Naive B cell (primary cell): ENCODE measurements around the gene RAB9B. TPM values are rescaled to one million over a fixed set of nuclear protein-coding genes. Genes with fewer than 3 reads are reported as not detected.

ENCODE experiments used
- ATAC-seq, 2 donors: fragments of 150-1000 bp; cut with Tn5 transposase; 2 replicates each; pipeline ENCODE4 v1.10.0; 2021; ENCODE audit warnings: low read depth in 2 of 2, mild to moderate bottlenecking in 2 of 2, moderate library complexity in 2 of 2
- DNase-seq: peaks from one replicate; pipeline ENCODE4 v3.0.0; 2022
- H3K27ac Mint-ChIP-seq, 6 donors: one replicate each; pipeline ENCODE4 v1.8.0; 2020 to 2022; ENCODE audit warnings: mild to moderate bottlenecking in 6 of 6, mixed read lengths in 6 of 6, moderate library complexity in 5 of 6, inconsistent platforms in 2 of 6
- H3K27me3 Mint-ChIP-seq, 3 donors: one replicate each; pipeline ENCODE4 v1.8.0; 2021 to 2022; ENCODE audit warnings: mixed read lengths in 3 of 3, mild to moderate bottlenecking in 1 of 3
- H3K36me3 Mint-ChIP-seq, 2 donors: one replicate each; pipeline ENCODE4 v1.8.0; 2020 to 2022; ENCODE audit warnings: mixed read lengths in 2 of 2, inconsistent platforms in 1 of 2, mild to moderate bottlenecking in 1 of 2
- H3K4me1 Mint-ChIP-seq, 3 donors: one replicate each; pipeline ENCODE4 v1.8.0; 2020 to 2022; ENCODE audit warnings: mixed read lengths in 3 of 3, inconsistent platforms in 1 of 3, mild to moderate bottlenecking in 1 of 3, moderate library complexity in 1 of 3
- H3K4me3 Mint-ChIP-seq, 8 donors: one replicate each; pipeline ENCODE4 v1.8.0; 2020 to 2022; ENCODE audit warnings: mild to moderate bottlenecking in 8 of 8, mixed read lengths in 8 of 8, moderate library complexity in 8 of 8, inconsistent platforms in 2 of 8
- H3K9me3 Mint-ChIP-seq, 7 donors: one replicate each; pipeline ENCODE4 v1.8.0; 2020 to 2022; ENCODE audit warnings: mixed read lengths in 7 of 7, mild to moderate bottlenecking in 5 of 7, inconsistent platforms in 2 of 7, moderate library complexity in 1 of 7
- polyA plus RNA-seq, 6 donors: library from polyadenylated mRNA; unstranded; fragments of 300-500 nt; fragmentation: Illumina TruSeq; gene quantifications; one replicate each; pipeline ENCODE4 v1.2.3, GENCODE V29; 2021; ENCODE audit warnings: low read depth in 6 of 6

Gene RAB9B, protein sequence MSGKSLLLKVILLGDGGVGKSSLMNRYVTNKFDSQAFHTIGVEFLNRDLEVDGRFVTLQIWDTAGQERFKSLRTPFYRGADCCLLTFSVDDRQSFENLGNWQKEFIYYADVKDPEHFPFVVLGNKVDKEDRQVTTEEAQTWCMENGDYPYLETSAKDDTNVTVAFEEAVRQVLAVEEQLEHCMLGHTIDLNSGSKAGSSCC
- under 1 TPM; 0.10 to 0.73 (median 0.22) TPM for polyA plus RNA-seq

GRCh38 chrX:103831803-103832544, at the start of gene RAB9B:
Gene RAB9B (minus strand): TSS chrX:103832257. CDS start chrX:103825784, 6,473 bp downstream.
- Mint-ChIP-seq H3K27me3 (peaks cover 0 to 34% (median 0%) of the 10 kb centered on the region in 3 donors), H3K36me3 (peaks cover 0 to 7% of the 10 kb centered on the region in 2 donors), H3K9me3 (peaks cover 0 to 2% (median 0%) of the 10 kb centered on the region in 7 donors), H3K4me1 (peaks cover 0 to 8% (median 0%) of the 10 kb centered on the region in 3 donors), H3K4me3 (peak within 1 kb of the TSS; percentile 83 to 96 (median 91)), H3K27ac (peak within 1 kb of the TSS in 5 of 6 donors; percentile 31 to 70 (median 54))
- DNase-seq, result peak; percentile 60
- ATAC-seq, result peak; percentile 93 to 94

DNA sequence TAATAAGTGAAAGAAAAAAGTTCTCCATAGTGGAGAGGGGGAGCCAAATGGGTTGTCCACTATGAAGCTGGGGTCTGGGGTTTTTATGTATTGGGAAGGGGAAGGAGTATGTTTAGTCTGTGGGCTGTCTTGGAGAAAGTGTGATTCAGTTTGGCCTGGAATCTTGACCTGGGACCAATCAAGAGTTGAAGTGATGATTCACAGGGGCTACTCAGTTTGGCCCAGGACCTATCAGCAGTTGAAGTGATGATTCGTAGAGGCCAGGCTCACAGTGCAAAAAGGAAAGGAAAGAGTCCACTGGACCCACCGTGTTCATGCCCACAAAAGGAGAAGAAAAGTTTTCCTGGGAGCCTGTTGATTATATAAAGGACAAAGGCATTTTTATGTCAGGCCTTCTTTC, 47.3 kb upstream of the RAB9B start:
- ATAC-seq (no peak), DNase-seq (no peak)
- H3K27ac Mint-ChIP-seq, result no peak overlapping the region
- H3K36me3 Mint-ChIP-seq, result no peaks in the 10 kb centered on the region
- no peaks in the 10 kb centered on the region for H3K27me3 Mint-ChIP-seq
- no peaks in the 10 kb centered on the region for H3K4me1 Mint-ChIP-seq
- H3K9me3 Mint-ChIP-seq, result peaks cover 0 to 2% (median 0%) of the 10 kb centered on the region in 7 donors
- H3K4me3 Mint-ChIP-seq, result no peak overlapping the region

GRCh38 chrX:103878466-103879122, 46.5 kb upstream of the RAB9B start:
- no peaks in the 10 kb centered on the region for H3K36me3 Mint-ChIP-seq
- DNase-seq (no peak), ATAC-seq (no peak)
- H3K4me3 Mint-ChIP-seq, result no peak overlapping the region
- no peaks in the 10 kb centered on the region for H3K4me1 Mint-ChIP-seq
- peaks cover 0 to 2% (median 0%) of the 10 kb centered on the region in 7 donors for H3K9me3 Mint-ChIP-seq
- no peak overlapping the region for H3K27ac Mint-ChIP-seq
- no peaks in the 10 kb centered on the region for H3K27me3 Mint-ChIP-seq

- ATAC-seq (no peak), DNase-seq (no peak)
- H3K4me1 Mint-ChIP-seq, result no peaks in the 10 kb centered on the region
- H3K9me3 Mint-ChIP-seq, result peaks cover 0 to 2% (median 0%) of the 10 kb centered on the region in 7 donors
- no peak overlapping the region for H3K4me3 Mint-ChIP-seq
- H3K27me3 Mint-ChIP-seq, result no peaks in the 10 kb centered on the region
- no peak overlapping the region for H3K27ac Mint-ChIP-seq
- no peaks in the 10 kb centered on the region for H3K36me3 Mint-ChIP-seq
These were observed 45.5 kb upstream of the RAB9B start for GRCh38 chrX:103877571-103877970.

DNA sequence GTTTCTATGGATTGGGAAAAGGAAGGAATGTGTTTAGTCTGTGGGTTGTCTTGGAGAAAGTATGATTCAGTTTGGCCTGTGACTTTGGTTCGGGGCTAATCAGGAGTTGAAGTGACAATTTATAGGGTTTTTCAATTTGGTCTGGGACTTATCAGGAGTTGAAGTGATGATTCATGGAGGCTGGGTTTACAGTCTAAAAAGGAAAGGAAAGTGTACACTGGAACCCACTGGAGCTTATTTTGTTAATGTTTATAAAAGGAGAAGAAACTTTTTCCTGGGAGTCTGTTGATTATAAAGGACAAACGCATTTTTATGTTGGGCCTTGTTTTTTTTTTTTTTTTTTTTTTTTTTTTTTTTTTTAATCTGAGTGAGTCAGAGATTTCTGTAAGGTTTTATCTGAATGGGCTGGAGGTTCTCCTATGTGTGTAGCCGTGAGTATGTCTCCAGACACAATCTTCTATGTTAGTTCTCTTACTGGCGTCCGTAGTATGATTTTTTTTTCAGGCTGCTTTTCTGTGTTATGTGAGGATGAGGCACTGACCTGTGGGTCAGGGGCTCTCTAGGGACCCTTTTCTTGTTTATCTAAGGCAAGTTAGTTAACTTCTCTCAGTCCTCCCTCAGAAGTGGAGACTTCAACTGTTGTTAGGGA, 33.0 kb upstream of the RAB9B start:
- H3K4me1 Mint-ChIP-seq, result no peaks in the 10 kb centered on the region
- H3K9me3 Mint-ChIP-seq, result no peaks in the 10 kb centered on the region
- DNase-seq (no peak), ATAC-seq (no peak)
- H3K36me3 Mint-ChIP-seq, result no peaks in the 10 kb centered on the region
- peak overlapping the region in 1 of 6 donors; percentile 10 for H3K27ac Mint-ChIP-seq
- H3K27me3 Mint-ChIP-seq, result no peaks in the 10 kb centered on the region
- no peak overlapping the region for H3K4me3 Mint-ChIP-seq

DNA sequence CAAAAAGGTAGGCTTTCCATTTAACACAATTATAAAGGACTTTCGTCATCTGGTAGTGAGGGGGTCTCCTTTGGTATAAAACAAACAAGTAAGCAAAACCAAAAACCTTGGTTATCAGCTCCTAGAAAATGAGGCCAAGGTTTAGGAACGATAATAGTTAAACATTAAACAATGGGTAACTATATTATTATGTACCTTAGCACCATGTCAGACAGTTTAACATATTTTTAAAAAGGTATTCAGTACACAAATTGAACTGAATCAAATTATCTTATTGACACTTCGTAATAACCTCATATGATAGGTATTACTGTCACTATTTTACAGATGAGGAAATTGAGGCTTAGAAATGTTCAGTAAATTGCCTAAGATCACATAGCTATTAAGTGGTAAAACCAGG, 32.1 kb upstream of the RAB9B start:
- Mint-ChIP-seq H3K27ac (no peak overlapping the region), H3K36me3 (no peaks in the 10 kb centered on the region), H3K4me1 (no peaks in the 10 kb centered on the region), H3K4me3 (no peak overlapping the region), H3K27me3 (no peaks in the 10 kb centered on the region), H3K9me3 (no peaks in the 10 kb centered on the region)
- DNase-seq (no peak), ATAC-seq (no peak)

- H3K4me3 Mint-ChIP-seq, result no peak overlapping the region
- no peaks in the 10 kb centered on the region for H3K36me3 Mint-ChIP-seq
- DNase-seq, result no peak
- peaks cover 0 to 8% (median 0%) of the 10 kb centered on the region in 3 donors for H3K27me3 Mint-ChIP-seq
- H3K27ac Mint-ChIP-seq, result no peak overlapping the region
- no peaks in the 10 kb centered on the region for H3K4me1 Mint-ChIP-seq
- peaks cover 0 to 2% (median 0%) of the 10 kb centered on the region in 7 donors for H3K9me3 Mint-ChIP-seq
- no peak for ATAC-seq
These were observed 29.1 kb upstream of the RAB9B start for GRCh38 chrX:103861200-103861599.

DNA sequence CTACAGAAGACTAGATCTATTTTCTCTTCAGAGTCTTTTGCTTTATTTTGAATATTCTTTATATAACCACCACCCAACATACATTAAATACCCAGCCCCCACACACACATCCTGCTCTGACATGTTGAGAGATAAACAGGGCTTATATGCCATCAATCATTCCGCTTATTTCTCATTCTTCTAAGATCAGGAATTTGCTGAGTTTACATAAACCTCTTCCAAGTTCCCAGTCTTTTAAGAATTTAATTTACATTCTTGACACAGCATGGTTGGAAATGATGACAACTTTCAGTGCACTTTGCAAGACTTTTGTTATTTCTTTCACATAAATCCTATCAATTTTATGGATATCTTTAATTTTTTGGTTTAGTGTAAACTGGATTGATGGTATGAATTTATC, 17.5 kb upstream of the RAB9B start:
- H3K9me3 Mint-ChIP-seq, result no peaks in the 10 kb centered on the region
- peaks cover 0 to 2% (median 0%) of the 10 kb centered on the region in 3 donors for H3K4me1 Mint-ChIP-seq
- H3K27ac Mint-ChIP-seq, result no peak overlapping the region
- no peak overlapping the region for H3K4me3 Mint-ChIP-seq
- no peak for ATAC-seq
- no peak for DNase-seq
- H3K27me3 Mint-ChIP-seq, result no peaks in the 10 kb centered on the region
- no peaks in the 10 kb centered on the region for H3K36me3 Mint-ChIP-seq

DNA sequence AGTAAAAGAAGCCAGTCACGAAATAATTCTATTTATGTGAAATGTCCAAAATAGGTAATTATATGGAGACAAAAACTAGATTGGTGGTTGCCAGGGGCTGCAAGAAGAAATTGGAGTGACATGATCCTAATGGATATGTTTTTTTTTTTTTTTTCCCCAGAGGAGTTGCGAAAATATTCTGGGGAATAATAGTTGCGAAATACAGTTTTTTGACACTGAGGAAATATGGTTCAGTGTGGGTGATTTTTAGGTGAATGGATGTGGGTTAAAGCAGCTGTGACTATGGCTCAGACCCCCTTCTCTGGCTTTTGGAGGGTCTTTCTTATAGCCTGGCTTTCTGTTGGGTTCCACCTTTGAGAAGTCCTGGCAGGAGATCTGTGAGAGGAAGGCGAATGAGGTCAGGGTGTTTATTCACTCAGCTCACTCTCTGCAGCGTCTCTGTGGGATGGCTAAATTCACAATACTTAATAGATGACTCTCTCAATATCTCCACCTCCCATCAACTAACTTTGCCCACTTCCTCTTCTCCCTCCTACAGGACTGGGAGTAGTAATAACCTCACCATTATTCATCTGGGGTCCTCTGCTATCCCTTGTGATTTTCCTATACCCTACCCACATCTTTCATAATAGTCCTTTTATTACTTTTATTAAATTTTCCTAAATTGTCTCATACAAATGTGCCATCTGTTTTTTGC, 15.3 kb upstream of the RAB9B start:
- DNase-seq (no peak), ATAC-seq (no peak)
- Mint-ChIP-seq H3K9me3 (no peaks in the 10 kb centered on the region), H3K4me1 (peaks cover 0 to 2% (median 0%) of the 10 kb centered on the region in 3 donors), H3K4me3 (no peak overlapping the region), H3K27ac (no peak overlapping the region), H3K36me3 (no peaks in the 10 kb centered on the region), H3K27me3 (no peaks in the 10 kb centered on the region)

- ATAC-seq (no peak), DNase-seq (no peak)
- Mint-ChIP-seq H3K27me3 (no peaks in the 10 kb centered on the region), H3K4me3 (no peak overlapping the region), H3K9me3 (no peaks in the 10 kb centered on the region), H3K4me1 (peaks cover 0 to 2% (median 0%) of the 10 kb centered on the region in 3 donors), H3K36me3 (no peaks in the 10 kb centered on the region), H3K27ac (no peak overlapping the region)
These were observed 14.3 kb upstream of the RAB9B start for GRCh38 chrX:103846386-103846785.

GRCh38 chrX:103845165-103845653, 13.2 kb upstream of the RAB9B start:
- no peaks in the 10 kb centered on the region for H3K36me3 Mint-ChIP-seq
- H3K9me3 Mint-ChIP-seq, result no peaks in the 10 kb centered on the region
- H3K4me1 Mint-ChIP-seq, result peaks cover 0 to 2% (median 0%) of the 10 kb centered on the region in 3 donors
- DNase-seq (peak; percentile 20), ATAC-seq (peak; percentile 41 to 58)
- no peak overlapping the region for H3K27ac Mint-ChIP-seq
- H3K4me3 Mint-ChIP-seq, result no peak overlapping the region
- H3K27me3 Mint-ChIP-seq, result no peaks in the 10 kb centered on the region

GRCh38 chrX:103839404-103839803, 7.3 kb upstream of the RAB9B start:
- DNase-seq (no peak), ATAC-seq (no peak)
- Mint-ChIP-seq H3K27me3 (peaks cover 0 to 10% (median 4%) of the 10 kb centered on the region in 3 donors), H3K9me3 (no peaks in the 10 kb centered on the region), H3K27ac (no peak overlapping the region), H3K36me3 (no peaks in the 10 kb centered on the region), H3K4me3 (no peak overlapping the region), H3K4me1 (no peaks in the 10 kb centered on the region)
